ENCODE data around the gene FAM118A. TPM values are rescaled to one million over a fixed set of nuclear protein-coding genes. Genes with fewer than 3 reads are reported as not detected.
"Not testable (repeated sequence)": the region's sequence is repeated elsewhere in the genome, so short reads cannot be mapped to it uniquely, and the experiment has no call there.

FAM118A gene
- total RNA-seq: 10 to 100 TPM; 23.9 to 31.8 TPM
- polyA plus RNA-seq (ENCODE audit: insufficient read length in 6 of 6): 100 to 1,000 TPM in 1 of 6 donors, 10 to 100 TPM in 5; 24.8 to 210 (median 46.0) TPM
- long read RNA-seq, donor 1, partial matches to known transcripts: 13 of 17 reads
- long read RNA-seq, donor 1, other reads (novel, unspliced or antisense): 0 of 17 reads
- long read RNA-seq, donor 2, transcript FAM118A-211 (4 exons, 756 nt): major isoform, 7 of 29 reads
- long read RNA-seq, donor 2, partial matches to known transcripts: 18 of 29 reads
- long read RNA-seq, donor 2, other reads (novel, unspliced or antisense): 0 of 29 reads
- long read RNA-seq, donor 3, partial matches to known transcripts: 11 of 14 reads
- long read RNA-seq, donor 3, other reads (novel, unspliced or antisense): 0 of 14 reads
- long read RNA-seq, donor 4: 0 reads
- long read RNA-seq, donor 5, transcript FAM118A-211 (4 exons, 756 nt): major isoform, 51 of 136 reads
- long read RNA-seq, donor 5, partial matches to known transcripts: 81 of 136 reads
- long read RNA-seq, donor 5, other reads (novel, unspliced or antisense): 0 of 136 reads
- long read RNA-seq, donor 6, partial matches to known transcripts: 0 of 6 reads
- long read RNA-seq, donor 6, other reads (novel, unspliced or antisense): 0 of 6 reads
- long read RNA-seq, donor 7, partial matches to known transcripts: 13 of 14 reads
- long read RNA-seq, donor 7, other reads (novel, unspliced or antisense): 0 of 14 reads
- long read RNA-seq, donor 8, partial matches to known transcripts: 24 of 29 reads
- long read RNA-seq, donor 8, other reads (novel, unspliced or antisense): 0 of 29 reads
- long read RNA-seq, donor 9: 0 reads
- long read RNA-seq, donor 10, partial matches to known transcripts: 0 of 7 reads
- long read RNA-seq, donor 10, other reads (novel, unspliced or antisense): 7 of 7 reads
- long read RNA-seq, donor 11, partial matches to known transcripts: 0 of 4 reads
- long read RNA-seq, donor 11, other reads (novel, unspliced or antisense): 0 of 4 reads
- long read RNA-seq, donor 12, partial matches to known transcripts: 0 of 3 reads
- long read RNA-seq, donor 12, other reads (novel, unspliced or antisense): 0 of 3 reads

DNA sequence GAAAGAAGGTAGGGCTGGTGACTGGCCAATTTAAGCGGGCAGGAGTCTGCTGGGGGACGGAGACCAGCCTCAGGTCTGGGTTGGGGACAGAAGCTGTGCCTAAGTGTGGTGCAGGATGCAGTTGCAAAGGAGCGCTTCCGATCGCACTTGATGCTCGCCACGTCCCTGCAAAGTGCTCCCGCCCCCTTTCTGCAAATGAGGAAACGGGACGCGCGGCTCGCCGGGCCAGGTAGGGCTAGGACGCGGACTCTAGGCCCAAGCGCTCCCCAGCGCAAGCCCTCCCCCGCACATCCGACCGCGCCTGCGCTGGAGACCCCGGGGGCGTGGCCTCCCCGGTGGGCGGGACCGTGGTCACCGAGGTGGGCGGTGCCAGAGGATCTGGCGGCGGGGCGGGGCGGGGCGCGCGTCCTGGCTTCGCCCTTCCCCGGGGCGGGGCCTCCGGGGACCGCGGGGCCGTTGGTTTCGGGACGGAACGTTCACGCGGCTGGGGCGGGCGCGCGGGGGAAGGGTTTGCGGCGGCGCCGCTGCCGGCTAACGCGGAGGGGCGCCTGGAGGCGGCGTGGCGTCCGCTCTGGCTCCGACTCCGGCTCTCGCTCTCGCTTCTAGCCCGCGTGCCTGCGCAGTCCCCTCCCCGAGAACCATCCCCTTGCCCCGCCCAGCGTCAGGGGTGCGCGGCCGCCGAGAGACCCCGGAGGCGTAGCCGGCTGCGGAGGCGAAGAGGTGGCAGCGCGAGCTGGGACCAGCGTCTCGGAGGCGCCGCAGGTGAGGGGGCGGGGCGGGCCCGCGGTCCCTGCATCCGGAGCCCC is at the start of gene FAM118A:
FAM118A (plus strand) TSS at position 513 of the 806 bp plus-strand sequence. CDS start 12,446 bp downstream, outside the sequence.
- H3K4me1 ChIP-seq: peaks cover 3 to 40% of the 10 kb centered on the region in 2 donors
- H3K27ac ChIP-seq: peak within 1 kb of the TSS; percentile 69 to 72
- no peaks in the 10 kb centered on the region for H3K36me3 ChIP-seq
- intact Hi-C loops (cut with DNase I): no loop called here
- TF ChIP-seq, protein P1, sequence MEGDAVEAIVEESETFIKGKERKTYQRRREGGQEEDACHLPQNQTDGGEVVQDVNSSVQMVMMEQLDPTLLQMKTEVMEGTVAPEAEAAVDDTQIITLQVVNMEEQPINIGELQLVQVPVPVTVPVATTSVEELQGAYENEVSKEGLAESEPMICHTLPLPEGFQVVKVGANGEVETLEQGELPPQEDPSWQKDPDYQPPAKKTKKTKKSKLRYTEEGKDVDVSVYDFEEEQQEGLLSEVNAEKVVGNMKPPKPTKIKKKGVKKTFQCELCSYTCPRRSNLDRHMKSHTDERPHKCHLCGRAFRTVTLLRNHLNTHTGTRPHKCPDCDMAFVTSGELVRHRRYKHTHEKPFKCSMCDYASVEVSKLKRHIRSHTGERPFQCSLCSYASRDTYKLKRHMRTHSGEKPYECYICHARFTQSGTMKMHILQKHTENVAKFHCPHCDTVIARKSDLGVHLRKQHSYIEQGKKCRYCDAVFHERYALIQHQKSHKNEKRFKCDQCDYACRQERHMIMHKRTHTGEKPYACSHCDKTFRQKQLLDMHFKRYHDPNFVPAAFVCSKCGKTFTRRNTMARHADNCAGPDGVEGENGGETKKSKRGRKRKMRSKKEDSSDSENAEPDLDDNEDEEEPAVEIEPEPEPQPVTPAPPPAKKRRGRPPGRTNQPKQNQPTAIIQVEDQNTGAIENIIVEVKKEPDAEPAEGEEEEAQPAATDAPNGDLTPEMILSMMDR (IDR thresholded peaks at IDR 0.05): peak in 1 of 2 donors; percentile 26
- ATAC-seq (peak; percentile 96), DNase-seq (peak; percentile 92 to 99 (median 94))
- H3K27me3 ChIP-seq: no peaks in the 10 kb centered on the region
- H3K4me3 ChIP-seq: peak within 1 kb of the TSS; percentile 82 to 89
- no peaks in the 10 kb centered on the region for H3K9me3 ChIP-seq

- H3K9me3 ChIP-seq; H3K4me3 ChIP-seq; intact Hi-C loops (cut with DNase I); ATAC-seq; H3K27ac ChIP-seq; DNase-seq; H3K27me3 ChIP-seq; H3K36me3 ChIP-seq: not testable (repeated sequence)
- peaks cover 6 to 17% of the 10 kb centered on the region in 2 donors for H3K4me1 ChIP-seq
These were observed 49.4 kb upstream of the FAM118A start for GRCh38 chr22:45260395-45260759.

- no peak overlapping the region for H3K4me3 ChIP-seq
- TF ChIP-seq, protein P1 (IDR thresholded peaks at IDR 0.05): no peak
- intact Hi-C loops (cut with DNase I): no loop called here
- H3K36me3 ChIP-seq: no peaks in the 10 kb centered on the region
- H3K4me1 ChIP-seq: peaks cover 6 to 17% of the 10 kb centered on the region in 2 donors
- no peak overlapping the region for H3K27ac ChIP-seq
- ATAC-seq (no peak), DNase-seq (no peak)
- no peaks in the 10 kb centered on the region for H3K27me3 ChIP-seq
- no peaks in the 10 kb centered on the region for H3K9me3 ChIP-seq
These were observed 48.2 kb upstream of the FAM118A start for GRCh38 chr22:45261407-45262088.

GRCh38 chr22:45262195-45262930 is 47.4 kb upstream of the FAM118A start:
- Histone ChIP-seq H3K27ac (no peak overlapping the region), H3K27me3 (peaks cover 0 to 3% of the 10 kb centered on the region in 2 donors), H3K4me3 (no peak overlapping the region), H3K4me1 (peaks cover 6 to 17% of the 10 kb centered on the region in 2 donors), H3K36me3 (no peaks in the 10 kb centered on the region), H3K9me3 (no peaks in the 10 kb centered on the region)
- intact Hi-C loops (cut with DNase I): no loop called here
- no peak for DNase-seq
- TF ChIP-seq, protein P1 (IDR thresholded peaks at IDR 0.05): no peak
- peak; percentile 19 for ATAC-seq

Data from left lung (tissue), 14 donors.